Fibroblast of lung (primary cell): ENCODE measurements around the gene ARL10. TPM values are rescaled to one million over a fixed set of nuclear protein-coding genes. Genes with fewer than 3 reads are reported as not detected.

Source experiments
- DNase-seq, 2 donors: peaks; one replicate each; pipeline versions ENCODE4 v3.0.0 to v3.0.0-alpha.2; 2010; ENCODE audit warnings: low read depth in 2 of 2
- H2AFZ ChIP-seq: 2 replicates; pipeline ENCODE4 v1.5.1; 2012; ENCODE audit warnings: low read length, control low read depth, inconsistent platforms
- H3K27ac ChIP-seq: 2 replicates; pipeline ENCODE4 v1.5.1; 2011; ENCODE audit warnings: low read length, control low read depth; ENCODE audit not compliant: insufficient read depth
- H3K27me3 ChIP-seq: 2 replicates; pipeline ENCODE4 v1.5.1; 2011; ENCODE audit warnings: mild to moderate bottlenecking, low read length; ENCODE audit not compliant: control insufficient read depth, insufficient read depth
- H3K36me3 ChIP-seq: 2 replicates; pipeline ENCODE4 v1.5.1; 2011; ENCODE audit warnings: low read length; ENCODE audit not compliant: control insufficient read depth, insufficient read depth
- H3K4me1 ChIP-seq: 2 replicates; pipeline ENCODE4 v1.5.1; 2011; ENCODE audit warnings: low read length; ENCODE audit not compliant: control insufficient read depth, insufficient read depth; ENCODE audit errors: extremely low read depth
- H3K4me2 ChIP-seq: 2 replicates; pipeline ENCODE4 v1.5.1; 2011; ENCODE audit warnings: low read length, control low read depth; ENCODE audit not compliant: insufficient read depth; ENCODE audit errors: extremely low read depth
- H3K4me3 ChIP-seq, 4 experiments: fragments of 200-600 bp in 1 of 4; sonication (generic) in 1 of 4; replicated peaks in 1 of 4; 2 replicates each; pipeline ENCODE4 v1.5.1; 2011 to 2016; ENCODE audit warnings: low read length in 4 of 4, low read depth in 3 of 4, mild to moderate bottlenecking in 3 of 4, control low read depth in 2 of 4, inconsistent platforms in 1 of 4, mixed read lengths in 1 of 4; ENCODE audit not compliant: insufficient read depth in 1 of 4; ENCODE audit errors: control extremely low read depth in 1 of 4
- H3K79me2 ChIP-seq: 2 replicates; pipeline ENCODE4 v1.5.1; 2012; ENCODE audit warnings: mild to moderate bottlenecking, low read length, inconsistent platforms; ENCODE audit not compliant: control insufficient read depth, insufficient read depth
- H3K9ac ChIP-seq: 2 replicates; pipeline ENCODE4 v1.5.1; 2011; ENCODE audit warnings: mild to moderate bottlenecking, low read length, control low read depth; ENCODE audit not compliant: insufficient read depth
- H3K9me3 ChIP-seq: 2 replicates; pipeline ENCODE4 v1.5.1; 2012; ENCODE audit warnings: low read depth, low read length; ENCODE audit not compliant: control insufficient read depth, insufficient read depth
- H4K20me1 ChIP-seq: 2 replicates; pipeline ENCODE4 v1.5.1; 2011; ENCODE audit warnings: low read length; ENCODE audit not compliant: control insufficient read depth, insufficient read depth; ENCODE audit errors: extremely low read depth
- EZH2 ChIP-seq: IDR thresholded peaks from 2 replicates; pipeline ENCODE4 v1.5.1; 2012; ENCODE audit warnings: low read length, control low read depth, mild to moderate bottlenecking; ENCODE audit errors: missing control alignments
- polyA plus RNA-seq, 2 donors: library from polyadenylated mRNA; depleted of rRNA in 1 of 2; stranded (reverse) in 1 of 2; unstranded in 1 of 2; fragments of >200 nt; gene quantifications; 2 replicates each; pipeline ENCODE4 v1.2.1, GENCODE V29; 2011 to 2012; ENCODE audit warnings: missing spikeins in 1 of 2
- total RNA-seq: library from RNA; depleted of rRNA; stranded (reverse); fragments of >200 nt; gene quantifications from 2 replicates; pipeline ENCODE4 v1.2.1, GENCODE V29; 2014
- TF ChIP-seq, protein P1 (sequence below), 2 donors: IDR thresholded peaks in 1 of 2; conservative IDR thresholded peaks in 1 of 2; 1 replicate in 1 of 2; 2 replicates in 1 of 2; pipeline ENCODE4 v1.5.1; 2011 to 2012; ENCODE audit warnings: low read length in 2 of 2, control low read depth in 1 of 2, inconsistent platforms in 1 of 2, low read depth in 1 of 2, mild to moderate bottlenecking in 1 of 2

Gene ARL10
- total and polyA plus RNA-seq, 2 donors (not counting 1 experiment from before 2014, with no cell fraction given): 3.0 to 11.1 TPM

DNA sequence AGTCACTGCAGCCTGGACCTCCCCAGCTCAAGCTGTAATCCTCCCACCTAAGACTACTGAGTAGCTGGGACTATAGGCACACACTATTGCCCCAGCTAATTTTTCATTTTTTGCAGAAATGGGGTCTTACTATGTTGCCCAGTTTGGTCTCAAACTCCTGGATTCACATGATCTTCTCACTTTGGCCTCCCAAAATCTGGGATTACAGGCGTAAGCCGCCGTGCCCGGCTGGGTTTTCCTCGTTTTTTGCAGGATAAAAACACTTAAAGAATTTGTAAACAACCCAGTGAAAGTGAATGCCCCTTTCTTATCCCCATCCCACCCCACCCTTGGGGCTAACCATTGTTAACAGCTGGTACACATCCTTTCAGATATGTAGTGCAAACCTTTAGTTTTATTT, 43.3 kb downstream of the ARL10 start:
- H3K79me2 ChIP-seq: peaks cover 20% of the 10 kb centered on the region
- no peak for DNase-seq
- H3K27me3 ChIP-seq: no peaks in the 10 kb centered on the region
- H3K4me1 ChIP-seq: peaks cover 7% of the 10 kb centered on the region
- no peak overlapping the region for H2AFZ ChIP-seq
- TF ChIP-seq, protein P1, sequence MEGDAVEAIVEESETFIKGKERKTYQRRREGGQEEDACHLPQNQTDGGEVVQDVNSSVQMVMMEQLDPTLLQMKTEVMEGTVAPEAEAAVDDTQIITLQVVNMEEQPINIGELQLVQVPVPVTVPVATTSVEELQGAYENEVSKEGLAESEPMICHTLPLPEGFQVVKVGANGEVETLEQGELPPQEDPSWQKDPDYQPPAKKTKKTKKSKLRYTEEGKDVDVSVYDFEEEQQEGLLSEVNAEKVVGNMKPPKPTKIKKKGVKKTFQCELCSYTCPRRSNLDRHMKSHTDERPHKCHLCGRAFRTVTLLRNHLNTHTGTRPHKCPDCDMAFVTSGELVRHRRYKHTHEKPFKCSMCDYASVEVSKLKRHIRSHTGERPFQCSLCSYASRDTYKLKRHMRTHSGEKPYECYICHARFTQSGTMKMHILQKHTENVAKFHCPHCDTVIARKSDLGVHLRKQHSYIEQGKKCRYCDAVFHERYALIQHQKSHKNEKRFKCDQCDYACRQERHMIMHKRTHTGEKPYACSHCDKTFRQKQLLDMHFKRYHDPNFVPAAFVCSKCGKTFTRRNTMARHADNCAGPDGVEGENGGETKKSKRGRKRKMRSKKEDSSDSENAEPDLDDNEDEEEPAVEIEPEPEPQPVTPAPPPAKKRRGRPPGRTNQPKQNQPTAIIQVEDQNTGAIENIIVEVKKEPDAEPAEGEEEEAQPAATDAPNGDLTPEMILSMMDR (conservative IDR thresholded peaks at IDR 0.05 in 1 of 2, IDR thresholded peaks at IDR 0.05 in 1 of 2; ENCODE audit: low read depth in 1 of 2, low read length in 2 of 2): no peak
- TF ChIP-seq EZH2: no peak
- no peaks in the 10 kb centered on the region for H4K20me1 ChIP-seq
- no peak overlapping the region for H3K27ac ChIP-seq
- H3K36me3 ChIP-seq: peaks cover 12% of the 10 kb centered on the region
- H3K9ac ChIP-seq: no peak overlapping the region
- H3K4me2 ChIP-seq: no peak overlapping the region
- H3K9me3 ChIP-seq: no peaks in the 10 kb centered on the region
- H3K4me3 ChIP-seq: no peak overlapping the region

DNA sequence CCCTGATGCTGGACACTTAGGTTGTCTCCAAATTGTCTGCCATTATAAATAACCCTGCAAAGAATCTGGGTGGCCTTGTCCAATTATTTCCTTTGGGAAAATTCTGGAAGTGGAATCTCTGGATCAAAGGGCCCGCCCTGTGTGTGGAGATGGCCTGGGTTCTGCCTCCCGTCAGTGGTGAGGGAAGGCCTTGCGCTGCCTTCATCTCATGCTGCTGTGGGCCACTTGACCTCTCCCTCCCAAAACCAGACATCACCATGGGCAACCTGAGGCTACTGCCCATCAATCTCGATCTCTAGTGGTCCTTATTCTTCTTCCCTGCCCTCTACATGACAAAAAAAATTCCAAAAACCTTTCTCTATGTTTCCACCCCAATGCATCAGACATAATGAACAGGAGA, 44.5 kb downstream of the ARL10 start:
- DNase-seq: no peak
- Histone ChIP-seq H4K20me1 (no peaks in the 10 kb centered on the region), H3K9me3 (no peaks in the 10 kb centered on the region), H2AFZ (no peak overlapping the region), H3K36me3 (peaks cover 12% of the 10 kb centered on the region), H3K9ac (no peak overlapping the region), H3K4me3 (no peak overlapping the region), H3K27ac (no peak overlapping the region), H3K27me3 (no peaks in the 10 kb centered on the region), H3K4me2 (no peak overlapping the region), H3K4me1 (peaks cover 11% of the 10 kb centered on the region), H3K79me2 (peaks cover 32% of the 10 kb centered on the region)
- no peak for TF ChIP-seq EZH2
- TF ChIP-seq, protein P1 (conservative IDR thresholded peaks at IDR 0.05 in 1 of 2, IDR thresholded peaks at IDR 0.05 in 1 of 2; ENCODE audit: low read depth in 1 of 2, low read length in 2 of 2): no peak

DNA sequence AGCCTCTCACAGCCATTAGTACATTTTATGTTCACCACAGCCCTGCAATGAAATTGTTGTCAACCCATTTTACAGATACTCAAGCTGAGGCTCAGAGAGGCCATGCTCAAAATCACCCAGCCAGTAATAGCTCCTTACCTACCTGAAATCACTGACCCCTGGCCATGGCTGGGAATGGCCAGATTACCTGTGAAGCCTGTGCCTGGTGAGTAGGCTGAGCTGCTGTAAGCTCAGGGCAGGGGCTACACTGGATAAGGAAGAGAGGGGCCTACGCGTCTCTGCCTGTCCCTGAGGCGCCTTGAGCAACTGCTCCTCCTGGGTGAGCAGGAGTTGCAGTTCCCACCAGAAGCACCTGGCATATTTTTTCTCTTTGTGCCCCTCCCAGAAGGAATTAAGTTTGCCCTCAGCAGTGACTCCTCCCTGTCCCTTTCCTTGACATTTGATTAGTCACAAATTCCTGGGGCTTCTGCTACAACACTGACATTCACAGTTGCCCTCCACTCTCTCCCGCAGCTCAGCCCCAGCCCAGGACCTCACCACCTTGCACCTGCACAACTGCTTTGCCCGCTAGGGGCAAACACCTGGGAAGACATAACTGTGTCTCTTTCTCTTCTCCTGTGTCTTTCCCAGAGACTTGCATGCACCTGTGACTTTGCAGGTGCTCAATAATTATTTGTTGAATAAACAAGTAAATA, 45.3 kb downstream of the ARL10 start:
- Histone ChIP-seq H3K4me1 (peaks cover 15% of the 10 kb centered on the region), H3K27ac (no peak overlapping the region), H2AFZ (no peak overlapping the region), H3K4me3 (no peak overlapping the region), H4K20me1 (no peaks in the 10 kb centered on the region), H3K9ac (no peak overlapping the region), H3K79me2 (peaks cover 41% of the 10 kb centered on the region), H3K9me3 (no peaks in the 10 kb centered on the region), H3K36me3 (peaks cover 9% of the 10 kb centered on the region), H3K27me3 (no peaks in the 10 kb centered on the region), H3K4me2 (no peak overlapping the region)
- no peak for TF ChIP-seq EZH2
- TF ChIP-seq, protein P1 (conservative IDR thresholded peaks at IDR 0.05 in 1 of 2, IDR thresholded peaks at IDR 0.05 in 1 of 2; ENCODE audit: low read depth in 1 of 2, low read length in 2 of 2): no peak
- DNase-seq: no peak
